Mucosa of rectum (tissue), 2 donors: ENCODE results near the gene CLCN6.
"Not testable (repeated sequence)": the region's sequence is repeated elsewhere in the genome, so short reads cannot be mapped to it uniquely, and the experiment has no call there.

Experiments used
- H3K27ac ChIP-seq, 2 donors: one replicate each; pipeline ENCODE4 v1.7.0; 2013; ENCODE audit warnings: inconsistent platforms in 2 of 2, low read depth in 2 of 2, low read length in 2 of 2
- H3K27me3 ChIP-seq, 2 donors: one replicate each; pipeline ENCODE4 v1.7.0; 2013; ENCODE audit warnings: low read length in 2 of 2; ENCODE audit not compliant: control insufficient read depth in 2 of 2, insufficient read depth in 2 of 2
- H3K36me3 ChIP-seq, 2 donors: one replicate each; pipeline ENCODE4 v1.7.0; 2013; ENCODE audit warnings: low read length in 2 of 2; ENCODE audit not compliant: control insufficient read depth in 2 of 2, insufficient read depth in 2 of 2
- H3K4me1 ChIP-seq, 2 donors: one replicate each; pipeline ENCODE4 v1.7.0; 2013; ENCODE audit warnings: low read length in 2 of 2, mild to moderate bottlenecking in 1 of 2; ENCODE audit not compliant: control insufficient read depth in 2 of 2, insufficient read depth in 2 of 2
- H3K4me3 ChIP-seq, 2 donors: one replicate each; pipeline ENCODE4 v1.7.0; 2013; ENCODE audit warnings: low read length in 2 of 2
- H3K9ac ChIP-seq, 2 donors: one replicate each; pipeline ENCODE4 v1.7.0; 2013; ENCODE audit warnings: low read length in 2 of 2, low read depth in 1 of 2, mild to moderate bottlenecking in 1 of 2
- H3K9me3 ChIP-seq, 2 donors: one replicate each; pipeline ENCODE4 v1.7.0; 2013; ENCODE audit warnings: low read length in 2 of 2; ENCODE audit not compliant: control insufficient read depth in 2 of 2
- donor health status: healthy.
- donor health status: Normal muscosa, but diverticular disease.

Gene CLCN6

GRCh38 chr1:11803924-11804665 lies 1.9 kb upstream of the CLCN6 start:
- Histone ChIP-seq H3K27ac (peak overlapping the region; percentile 96 to 98), H3K4me1 (peaks cover 38 to 45% of the 10 kb centered on the region in 2 donors), H3K36me3 (peaks cover 20 to 21% of the 10 kb centered on the region in 2 donors), H3K9ac (peak overlapping the region; percentile 34 to 47), H3K4me3 (peak overlapping the region; percentile 89 to 90)
- not testable (repeated sequence) for H3K27me3 ChIP-seq, H3K9me3 ChIP-seq

- peaks cover 38 to 45% of the 10 kb centered on the region in 2 donors for H3K4me1 ChIP-seq
- H3K27me3 ChIP-seq = no peaks in the 10 kb centered on the region
- H3K4me3 ChIP-seq = peak overlapping the region; percentile 89 to 90
- H3K9ac ChIP-seq = peak overlapping the region; percentile 94 to 96
- no peaks in the 10 kb centered on the region for H3K9me3 ChIP-seq
- H3K27ac ChIP-seq = peak overlapping the region; percentile 96 to 98
- H3K36me3 ChIP-seq = peaks cover 18 to 19% of the 10 kb centered on the region in 2 donors
These were observed 1.1 kb upstream of the CLCN6 start for GRCh38 chr1:11804666-11805421.

GRCh38 chr1:11806307-11806936 lies 431 bp downstream of the CLCN6 start:
- Histone ChIP-seq H3K4me3 (peak overlapping the region; percentile 89 to 90), H3K36me3 (peaks cover 4 to 5% of the 10 kb centered on the region in 2 donors), H3K9ac (peak overlapping the region; percentile 94 to 96), H3K27ac (peak overlapping the region; percentile 96 to 98), H3K9me3 (no peaks in the 10 kb centered on the region), H3K27me3 (no peaks in the 10 kb centered on the region), H3K4me1 (peaks cover 38 to 45% of the 10 kb centered on the region in 2 donors)

- Histone ChIP-seq H3K9ac (peak overlapping the region; percentile 94 to 96), H3K4me3 (peak overlapping the region; percentile 89 to 90), H3K36me3 (peaks cover 9 to 10% of the 10 kb centered on the region in 2 donors), H3K9me3 (no peaks in the 10 kb centered on the region), H3K4me1 (peaks cover 38 to 45% of the 10 kb centered on the region in 2 donors), H3K27me3 (no peaks in the 10 kb centered on the region), H3K27ac (peak overlapping the region; percentile 96 to 98)
These were observed 1.1 kb downstream of the CLCN6 start for GRCh38 chr1:11807133-11807532.

GRCh38 chr1:11813021-11813420 lies 7.0 kb downstream of the CLCN6 start:
- H3K4me3 ChIP-seq = no peak overlapping the region
- H3K9me3 ChIP-seq = no peaks in the 10 kb centered on the region
- peaks cover 0 to 15% of the 10 kb centered on the region in 2 donors for H3K4me1 ChIP-seq
- no peaks in the 10 kb centered on the region for H3K27me3 ChIP-seq
- H3K36me3 ChIP-seq = peaks cover 28 to 39% of the 10 kb centered on the region in 2 donors
- H3K9ac ChIP-seq = no peak overlapping the region
- H3K27ac ChIP-seq = no peak overlapping the region

- Histone ChIP-seq H3K27me3 (no peaks in the 10 kb centered on the region), H3K4me3 (no peak overlapping the region), H3K36me3 (peaks cover 33 to 45% of the 10 kb centered on the region in 2 donors), H3K27ac (no peak overlapping the region), H3K9ac (no peak overlapping the region), H3K4me1 (peaks cover 0 to 12% of the 10 kb centered on the region in 2 donors), H3K9me3 (no peaks in the 10 kb centered on the region)
These were observed 11.2 kb downstream of the CLCN6 start for GRCh38 chr1:11817192-11817591.

- H3K9ac ChIP-seq = no peak overlapping the region
- H3K27me3 ChIP-seq = no peaks in the 10 kb centered on the region
- peaks cover 52 to 54% of the 10 kb centered on the region in 2 donors for H3K36me3 ChIP-seq
- peaks cover 0 to 5% of the 10 kb centered on the region in 2 donors for H3K4me1 ChIP-seq
- H3K27ac ChIP-seq = no peak overlapping the region
- H3K4me3 ChIP-seq = no peak overlapping the region
- H3K9me3 ChIP-seq = no peaks in the 10 kb centered on the region
These were observed 16.1 kb downstream of the CLCN6 start for GRCh38 chr1:11822091-11822490.

- H3K36me3 ChIP-seq = peaks cover 51 to 59% of the 10 kb centered on the region in 2 donors
These were observed 17.6 kb downstream of the CLCN6 start for GRCh38 chr1:11823366-11824137.

GRCh38 chr1:11825131-11825530 lies 19.1 kb downstream of the CLCN6 start:
- Histone ChIP-seq H3K9me3 (no peaks in the 10 kb centered on the region), H3K4me3 (no peak overlapping the region), H3K27me3 (no peaks in the 10 kb centered on the region), H3K36me3 (peaks cover 54 to 60% of the 10 kb centered on the region in 2 donors), H3K9ac (no peak overlapping the region), H3K4me1 (no peaks in the 10 kb centered on the region), H3K27ac (no peak overlapping the region)

More at GRCh38 chr1:11823366-11824137, 17.6 kb downstream of the CLCN6 start:
- Histone ChIP-seq H3K27me3 (no peaks in the 10 kb centered on the region), H3K4me3 (no peak overlapping the region), H3K9ac (no peak overlapping the region), H3K4me1 (no peaks in the 10 kb centered on the region), H3K9me3 (no peaks in the 10 kb centered on the region), H3K27ac (no peak overlapping the region)
